Spleen (tissue), 7 donors: Measurements from ENCODE around the gene KCNRG.

Experiments
- POLR2A ChIP-seq, 3 donors: fragments of 450-650 bp; IDR thresholded peaks; one replicate each; pipeline ENCODE4 v1.5.1; 2017; ENCODE audit warnings: antibody characterized with exemption in 3 of 3, mild to moderate bottlenecking in 1 of 3
- POLR2AphosphoS5 ChIP-seq, 3 donors: sonication (generic); formaldehyde crosslinking; IDR thresholded peaks; one replicate each; pipeline ENCODE4 v1.5.1; 2017; ENCODE audit warnings: antibody characterized with exemption in 3 of 3
- TF ChIP-seq, protein P1 (sequence below), 11 experiments: fragments of 200-600 bp in 7 of 11; fragments of 450-650 bp in 4 of 11; sonication (generic) in 4 of 11; IDR thresholded peaks in 8 of 11; conservative IDR thresholded peaks in 3 of 11; 1 replicate in 7 of 11; 2 replicates in 4 of 11; pipeline versions ENCODE4 v1.4.0 to v1.8.0; 2016 to 2021; ENCODE audit warnings: antibody characterized with exemption in 11 of 11, inconsistent platforms in 4 of 11, mild to moderate bottlenecking in 1 of 11
- donor health status: DM: no; HTN: no; CAD: no; lungs with moderate emphysema.
- donor health status: DM: no; HTN: no; CAD: no.
- donor health status: DM: no; HTN: no; CAD: no.

- TF ChIP-seq, protein P1, sequence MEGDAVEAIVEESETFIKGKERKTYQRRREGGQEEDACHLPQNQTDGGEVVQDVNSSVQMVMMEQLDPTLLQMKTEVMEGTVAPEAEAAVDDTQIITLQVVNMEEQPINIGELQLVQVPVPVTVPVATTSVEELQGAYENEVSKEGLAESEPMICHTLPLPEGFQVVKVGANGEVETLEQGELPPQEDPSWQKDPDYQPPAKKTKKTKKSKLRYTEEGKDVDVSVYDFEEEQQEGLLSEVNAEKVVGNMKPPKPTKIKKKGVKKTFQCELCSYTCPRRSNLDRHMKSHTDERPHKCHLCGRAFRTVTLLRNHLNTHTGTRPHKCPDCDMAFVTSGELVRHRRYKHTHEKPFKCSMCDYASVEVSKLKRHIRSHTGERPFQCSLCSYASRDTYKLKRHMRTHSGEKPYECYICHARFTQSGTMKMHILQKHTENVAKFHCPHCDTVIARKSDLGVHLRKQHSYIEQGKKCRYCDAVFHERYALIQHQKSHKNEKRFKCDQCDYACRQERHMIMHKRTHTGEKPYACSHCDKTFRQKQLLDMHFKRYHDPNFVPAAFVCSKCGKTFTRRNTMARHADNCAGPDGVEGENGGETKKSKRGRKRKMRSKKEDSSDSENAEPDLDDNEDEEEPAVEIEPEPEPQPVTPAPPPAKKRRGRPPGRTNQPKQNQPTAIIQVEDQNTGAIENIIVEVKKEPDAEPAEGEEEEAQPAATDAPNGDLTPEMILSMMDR (IDR thresholded peaks at IDR 0.05 in 8 of 11, conservative IDR thresholded peaks at IDR 0.05 in 3 of 11), result no peak
- TF ChIP-seq POLR2AphosphoS5 (IDR thresholded peaks at IDR 0.05) (no peak), POLR2A (IDR thresholded peaks at IDR 0.05) (no peak)
Measured at GRCh38 chr13:50014386-50014785, 858 bp upstream of the KCNRG start.
